ENCODE measurements around the gene NUDT3. TPM values are rescaled to one million over a fixed set of nuclear protein-coding genes. Genes with fewer than 3 reads are reported as not detected.
"Not testable (repeated sequence)": the region's sequence is repeated elsewhere in the genome, so short reads cannot be mapped to it uniquely, and the experiment has no call there.

Gene NUDT3
- total and polyA plus RNA-seq, 3 experiments from 2014 or later: 9.7 to 16.8 (median 16.6) TPM

DNA sequence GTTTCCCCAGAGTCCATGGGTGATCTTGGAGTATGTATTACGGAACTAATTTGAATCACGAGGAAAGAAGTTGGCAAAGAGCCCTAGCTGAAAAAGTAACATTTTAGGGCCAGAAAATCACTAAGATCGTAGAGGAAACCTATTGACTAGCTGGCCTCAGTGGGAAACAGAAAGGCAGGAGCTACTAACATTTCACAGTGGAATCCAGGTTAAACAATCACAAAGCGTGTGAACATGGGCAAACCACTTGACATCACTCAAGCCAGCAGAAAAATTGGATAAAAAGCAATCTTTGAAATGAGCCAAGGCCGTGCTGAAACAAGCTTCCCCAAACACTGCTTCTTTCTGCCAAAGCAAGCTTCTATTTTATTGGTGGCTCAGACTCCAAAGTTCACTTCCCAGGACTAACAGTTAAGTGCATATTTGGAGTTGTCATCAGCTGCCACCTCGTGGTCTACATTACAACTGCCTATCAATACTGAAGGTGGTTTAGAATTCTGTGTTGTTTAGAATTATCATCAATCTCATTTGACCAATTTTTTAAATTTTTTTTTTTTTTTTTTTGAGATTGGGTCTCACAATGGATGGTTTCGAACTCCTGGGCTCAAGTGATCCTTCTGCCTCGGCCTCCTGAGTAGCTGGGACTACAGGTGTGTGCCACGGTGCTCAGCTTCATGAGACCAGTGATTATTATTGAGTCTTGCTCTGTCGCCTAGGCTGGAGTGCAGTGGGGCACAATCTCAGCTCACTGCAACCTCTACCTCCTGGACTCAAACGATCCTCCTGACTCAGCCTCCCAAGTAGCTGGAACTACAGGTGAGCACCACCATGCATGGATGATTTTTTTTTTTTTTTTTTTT is 22.8 kb upstream of the NUDT3 start:
- ChIA-PET POLR2A (interaction anchor here (0.5 to 1.3 kb wide), 4 partner anchors 166 to 719 kb away, joined by 3 to 7 read pairs (median 4); partner anchors contain the start of gene HMGA1), CTCF (interaction anchor here (0.6 to 3.9 kb wide), 27 partner anchors 9 to 260 kb away, joined by 3 to 50 read pairs (median 3); partner anchors contain the start of genes NUDT3, RPS10 and SMIM29)
- Histone ChIP-seq H3K4me3 (ENCODE audit: low read length) (no peak overlapping the region), H3K27me3 (ENCODE audit: insufficient read depth, low read length, poor library complexity, severe bottlenecking) (no peaks in the 10 kb centered on the region), H3K36me3 (ENCODE audit: insufficient read depth, low read length) (peaks cover 29% of the 10 kb centered on the region), H3K9me3 (ENCODE audit: low read length) (no peaks in the 10 kb centered on the region), H3K27ac (ENCODE audit: low read depth, low read length) (no peak overlapping the region), H3K4me1 (ENCODE audit: insufficient read depth, low read length) (no peaks in the 10 kb centered on the region)
- no peak overlapping the region for H3K4me3 Mint-ChIP-seq
- peaks cover 4 to 11% (median 11%) of the 10 kb centered on the region in 3 donors for H3K4me1 Mint-ChIP-seq
- H3K36me3 Mint-ChIP-seq: peaks cover 0 to 48% (median 19%) of the 10 kb centered on the region in 3 donors
- H3K27me3 Mint-ChIP-seq: no peaks in the 10 kb centered on the region
- peak overlapping the region in 2 of 8 donors; percentile 6 to 64 for H3K27ac Mint-ChIP-seq
- no peaks in the 10 kb centered on the region for H3K9me3 Mint-ChIP-seq
- peak in 3 of 5 donors; percentile 20 to 50 (median 42) for DNase-seq

GRCh38 chr6:34412643-34413214 is 20.3 kb upstream of the NUDT3 start:
- DNase-seq: no peak
- no peaks in the 10 kb centered on the region for H3K9me3 ChIP-seq (ENCODE audit: low read length)
- H3K36me3 ChIP-seq (ENCODE audit: insufficient read depth, low read length): peaks cover 12% of the 10 kb centered on the region
- H3K4me1 ChIP-seq (ENCODE audit: insufficient read depth, low read length): no peaks in the 10 kb centered on the region
- no peak overlapping the region for H3K4me3 ChIP-seq (ENCODE audit: low read length)
- H3K27me3 Mint-ChIP-seq: no peaks in the 10 kb centered on the region
- CTCF ChIA-PET: interaction anchor here (3.9 kb wide), 1 partner anchor 163 kb away, joined by 50 read pairs; the partner anchor contains the start of gene SMIM29
- H3K27ac Mint-ChIP-seq: peak overlapping the region in 3 of 8 donors; percentile 20 to 70 (median 48)
- peaks cover 0 to 11% (median under 1%) of the 10 kb centered on the region in 3 donors for H3K4me1 Mint-ChIP-seq
- no peaks in the 10 kb centered on the region for H3K27me3 ChIP-seq (ENCODE audit: insufficient read depth, low read length, poor library complexity, severe bottlenecking)
- POLR2A ChIA-PET: no interaction called here
- no peak overlapping the region for H3K27ac ChIP-seq (ENCODE audit: low read depth, low read length)
- H3K36me3 Mint-ChIP-seq: peaks cover 0 to 25% (median 12%) of the 10 kb centered on the region in 3 donors
- no peaks in the 10 kb centered on the region for H3K9me3 Mint-ChIP-seq
- H3K4me3 Mint-ChIP-seq: peak overlapping the region in 1 of 7 donors; percentile 42

DNA sequence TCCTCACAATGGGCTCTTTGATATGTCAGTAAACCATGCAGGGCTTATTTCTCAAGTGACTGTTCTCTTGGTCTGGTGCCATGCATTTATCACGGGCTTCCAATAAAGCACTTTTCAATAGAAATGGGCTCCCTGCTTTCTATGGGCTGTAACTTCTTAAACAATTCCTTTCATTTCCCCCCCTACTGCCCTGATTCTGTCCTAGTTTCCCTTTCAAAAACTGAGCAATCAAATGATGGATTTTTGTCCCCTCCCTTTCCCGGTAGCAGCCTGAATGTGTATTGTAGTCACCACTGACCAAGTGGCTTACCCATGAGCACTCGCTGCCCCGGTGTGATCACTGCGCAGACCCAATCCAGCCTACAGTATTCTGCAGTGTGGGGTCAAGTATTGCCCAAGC is 19.5 kb upstream of the NUDT3 start:
- no peaks in the 10 kb centered on the region for H3K4me1 ChIP-seq (ENCODE audit: insufficient read depth, low read length)
- Mint-ChIP-seq H3K36me3 (peaks cover 0 to 18% (median 8%) of the 10 kb centered on the region in 3 donors), H3K27me3 (no peaks in the 10 kb centered on the region), H3K4me1 (peaks cover 0 to 9% (median 0%) of the 10 kb centered on the region in 3 donors), H3K27ac (peak overlapping the region in 4 of 8 donors; percentile 67 to 84 (median 71)), H3K4me3 (no peak overlapping the region), H3K9me3 (no peaks in the 10 kb centered on the region)
- no peaks in the 10 kb centered on the region for H3K9me3 ChIP-seq (ENCODE audit: low read length)
- peaks cover 8% of the 10 kb centered on the region for H3K36me3 ChIP-seq (ENCODE audit: insufficient read depth, low read length)
- ChIA-PET POLR2A (no interaction called here), CTCF (no interaction called here)
- no peak overlapping the region for H3K4me3 ChIP-seq (ENCODE audit: low read length)
- no peak overlapping the region for H3K27ac ChIP-seq (ENCODE audit: low read depth, low read length)
- H3K27me3 ChIP-seq (ENCODE audit: insufficient read depth, low read length, poor library complexity, severe bottlenecking): no peaks in the 10 kb centered on the region
- DNase-seq: no peak

DNA sequence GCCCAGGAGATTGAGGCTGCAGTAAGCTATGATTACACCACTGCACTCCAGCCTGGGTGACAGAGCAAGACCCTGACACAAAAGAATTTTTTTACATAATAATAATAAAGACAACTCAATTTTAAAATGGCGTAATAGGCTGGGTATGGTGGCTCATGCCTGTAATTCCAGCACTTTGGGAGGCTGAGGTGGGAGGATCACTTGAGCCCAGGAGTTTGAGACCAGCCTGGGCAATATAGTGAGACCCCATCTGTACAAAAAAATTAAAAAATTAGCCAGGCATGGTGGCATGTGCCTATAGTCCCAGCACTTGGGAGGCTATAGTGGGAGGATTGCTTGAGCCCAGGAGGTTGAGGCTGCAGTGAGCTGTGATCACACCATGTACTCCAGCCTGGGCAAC is 15.4 kb upstream of the NUDT3 start:
- H3K9me3 Mint-ChIP-seq; H3K27me3 Mint-ChIP-seq; H3K4me3 Mint-ChIP-seq; H3K4me1 Mint-ChIP-seq; H3K27me3 ChIP-seq (ENCODE audit: insufficient read depth, low read length, poor library complexity, severe bottlenecking); H3K9me3 ChIP-seq (ENCODE audit: low read length); H3K36me3 ChIP-seq (ENCODE audit: insufficient read depth, low read length); H3K27ac ChIP-seq (ENCODE audit: low read depth, low read length); POLR2A ChIA-PET; DNase-seq; H3K36me3 Mint-ChIP-seq; CTCF ChIA-PET; H3K4me1 ChIP-seq (ENCODE audit: insufficient read depth, low read length); H3K4me3 ChIP-seq (ENCODE audit: low read length): not testable (repeated sequence)
- H3K27ac Mint-ChIP-seq: peak overlapping the region in 1 of 8 donors; percentile 19

DNA sequence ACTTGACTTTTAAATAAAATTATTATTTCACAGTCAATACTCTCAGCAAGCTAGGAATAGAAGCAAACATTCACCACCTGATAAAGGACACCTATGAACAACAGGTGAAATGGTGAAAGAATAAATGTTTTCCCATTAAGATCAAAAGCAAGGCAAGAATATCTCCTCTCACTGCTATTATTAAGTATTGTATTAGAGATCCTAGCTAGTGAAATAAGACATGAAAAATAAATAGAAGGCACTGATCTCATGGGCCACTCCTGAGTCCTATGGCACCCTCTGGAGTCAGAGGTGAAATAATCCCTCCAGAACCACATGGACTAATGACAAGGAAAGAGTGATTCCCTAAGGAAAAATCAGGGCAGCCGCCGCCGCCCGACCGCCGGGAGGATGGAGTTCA is 4.0 kb upstream of the NUDT3 start:
- H3K9me3 ChIP-seq (ENCODE audit: low read length): no peaks in the 10 kb centered on the region
- CTCF ChIA-PET: interaction anchor here (1.2 to 1.6 kb wide), 2 partner anchors 201 to 233 kb away, joined by 4 to 6 read pairs; no protein-coding TSS in a partner anchor
- no peak overlapping the region for H3K27ac ChIP-seq (ENCODE audit: low read depth, low read length)
- Mint-ChIP-seq H3K36me3 (peaks cover 0 to 5% (median 0%) of the 10 kb centered on the region in 3 donors), H3K9me3 (peaks cover 0 to 4% (median 3%) of the 10 kb centered on the region in 5 donors), H3K27me3 (no peaks in the 10 kb centered on the region), H3K4me1 (peaks cover 13 to 16% (median 14%) of the 10 kb centered on the region in 3 donors), H3K27ac (no peak overlapping the region), H3K4me3 (no peak overlapping the region)
- no peaks in the 10 kb centered on the region for H3K36me3 ChIP-seq (ENCODE audit: insufficient read depth, low read length)
- POLR2A ChIA-PET: interaction anchor here (0.6 kb wide), 1 partner anchor 285 kb away, joined by 3 read pairs; no protein-coding TSS in a partner anchor
- DNase-seq: no peak
- no peak overlapping the region for H3K4me3 ChIP-seq (ENCODE audit: low read length)
- H3K27me3 ChIP-seq (ENCODE audit: insufficient read depth, low read length, poor library complexity, severe bottlenecking): no peaks in the 10 kb centered on the region
- H3K4me1 ChIP-seq (ENCODE audit: insufficient read depth, low read length): no peaks in the 10 kb centered on the region

GRCh38 chr6:34393966-34394305 is 1.5 kb upstream of the NUDT3 start:
- Mint-ChIP-seq H3K27me3 (no peaks in the 10 kb centered on the region), H3K27ac (peak overlapping the region in 6 of 8 donors; percentile 54 to 85 (median 71)), H3K4me1 (peaks cover 15 to 22% (median 20%) of the 10 kb centered on the region in 3 donors), H3K9me3 (peaks cover 0 to 4% (median 3%) of the 10 kb centered on the region in 5 donors), H3K36me3 (peaks cover 0 to 5% (median 1%) of the 10 kb centered on the region in 3 donors), H3K4me3 (peak overlapping the region in 3 of 7 donors; percentile 74 to 96 (median 77))
- Histone ChIP-seq H3K9me3 (ENCODE audit: low read length) (no peaks in the 10 kb centered on the region), H3K27ac (ENCODE audit: low read depth, low read length) (no peak overlapping the region), H3K4me3 (ENCODE audit: low read length) (no peak overlapping the region), H3K27me3 (ENCODE audit: insufficient read depth, low read length, poor library complexity, severe bottlenecking) (no peaks in the 10 kb centered on the region), H3K4me1 (ENCODE audit: insufficient read depth, low read length) (peaks cover 9% of the 10 kb centered on the region), H3K36me3 (ENCODE audit: insufficient read depth, low read length) (no peaks in the 10 kb centered on the region)
- ChIA-PET CTCF (interaction anchor here (1.3 to 5.1 kb wide), 3 partner anchors 21 to 197 kb away, joined by 3 to 35 read pairs (median 6); no protein-coding TSS in a partner anchor), POLR2A (interaction anchor here (1.0 kb wide), 1 partner anchor 144 kb away, joined by 5 read pairs; no protein-coding TSS in a partner anchor)
- no peak for DNase-seq

DNA sequence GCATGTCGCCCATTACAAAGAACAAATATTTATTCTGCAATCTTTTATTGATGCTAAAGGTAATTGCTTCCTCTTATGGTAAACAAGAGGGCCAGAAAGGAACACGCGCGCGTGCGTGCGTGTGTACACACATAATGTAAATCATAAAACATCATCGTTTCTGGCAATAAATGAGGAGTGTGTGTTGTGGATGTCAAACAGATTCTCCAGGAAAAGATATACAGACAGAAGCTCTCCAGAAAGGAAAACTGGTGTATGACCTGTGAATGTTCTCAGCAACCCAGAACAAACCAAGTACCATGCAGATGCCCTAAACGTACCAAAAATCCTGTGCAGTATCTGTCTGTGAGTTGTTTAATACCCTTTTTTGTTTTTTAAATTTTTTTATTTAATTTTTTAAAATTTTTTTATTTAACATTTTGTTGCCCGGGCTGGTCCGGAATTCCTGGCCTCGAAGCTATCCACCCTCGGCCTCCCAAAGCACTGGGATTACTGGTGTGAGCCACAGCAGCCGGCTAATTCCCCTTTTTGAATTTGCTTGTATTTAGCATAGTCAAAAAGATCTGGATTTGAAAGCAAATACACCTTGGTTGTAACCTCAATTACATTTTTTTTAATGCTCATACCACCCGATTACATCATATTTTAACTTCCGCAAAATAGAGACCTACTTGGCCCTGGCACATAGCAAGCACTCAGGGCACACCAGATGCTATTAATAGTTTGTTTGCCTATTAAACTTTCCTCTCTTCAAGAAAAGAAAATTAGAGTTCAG is 909 bp upstream of the NUDT3 start:
- Histone ChIP-seq H3K4me1 (ENCODE audit: insufficient read depth, low read length) (peaks cover 9% of the 10 kb centered on the region), H3K4me3 (ENCODE audit: low read length) (peak overlapping the region; percentile 98), H3K27me3 (ENCODE audit: insufficient read depth, low read length, poor library complexity, severe bottlenecking) (no peaks in the 10 kb centered on the region), H3K27ac (ENCODE audit: low read depth, low read length) (peak overlapping the region; percentile 70), H3K9me3 (ENCODE audit: low read length) (no peaks in the 10 kb centered on the region), H3K36me3 (ENCODE audit: insufficient read depth, low read length) (no peaks in the 10 kb centered on the region)
- H3K9me3 Mint-ChIP-seq: peaks cover 0 to 4% (median 3%) of the 10 kb centered on the region in 5 donors
- peaks cover 15 to 28% (median 20%) of the 10 kb centered on the region in 3 donors for H3K4me1 Mint-ChIP-seq
- ChIA-PET POLR2A (no interaction called here), CTCF (interaction anchor here (0.7 to 5.1 kb wide), 5 partner anchors 12 to 198 kb away, joined by 3 to 35 read pairs (median 4); no protein-coding TSS in a partner anchor)
- H3K36me3 Mint-ChIP-seq: peaks cover 0 to 5% (median 1%) of the 10 kb centered on the region in 3 donors
- H3K27me3 Mint-ChIP-seq: no peaks in the 10 kb centered on the region
- no peak for DNase-seq
- peak overlapping the region in 3 of 7 donors; percentile 74 to 96 (median 77) for H3K4me3 Mint-ChIP-seq
- peak overlapping the region; percentile 85 to 98 (median 94) for H3K27ac Mint-ChIP-seq
